Measurements from ENCODE around the gene IRAK4.

GRCh38 chr12:43827093-43827492 lies 68.3 kb downstream of the IRAK4 start:
- no peak for TF ChIP-seq POLR2A (IDR thresholded peaks at IDR 0.05)
- TF ChIP-seq CTCF (IDR thresholded peaks at IDR 0.05), result no peak
